Measurements from ENCODE around the gene CD55. TPM values are rescaled to one million over a fixed set of nuclear protein-coding genes. Genes with fewer than 3 reads are reported as not detected.

The CD55 gene
- total and polyA plus RNA-seq, 11 donors: 28.6 to 149 (median 91.2) TPM

DNA sequence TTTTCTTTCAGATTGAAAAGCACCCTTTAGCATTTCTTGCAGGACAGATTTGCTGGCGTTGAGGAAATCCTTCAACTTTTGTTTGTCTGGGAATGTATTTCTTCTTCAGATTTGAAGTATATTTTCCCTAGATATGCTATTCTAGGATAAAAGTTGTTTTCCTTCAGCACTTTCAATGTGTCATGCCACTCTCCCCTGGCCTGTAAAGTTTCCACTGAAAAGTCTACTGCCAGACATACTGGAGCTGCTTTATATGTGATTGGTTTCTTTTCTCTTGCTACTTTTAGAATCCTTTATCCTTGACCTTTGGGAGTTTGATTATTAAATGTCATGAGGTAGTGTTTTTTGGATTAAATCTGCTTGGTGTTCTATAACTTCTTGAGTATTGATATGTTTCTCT lies 44.2 kb upstream of the CD55 start:
- H3K9me3 ChIP-seq: peaks cover 0 to 6% (median 0%) of the 10 kb centered on the region in 12 donors
- intact Hi-C loops (cut with DNase I): no loop called here
- H3K27ac ChIP-seq: peak overlapping the region in 1 of 12 donors; percentile 2
- 52 to 65% (median 55%) methylated on average over 1 of the region's 1 CpG for WGBS, 4 donors
- ATAC-seq (peak in 1 of 4 donors; percentile 56), DNase-seq (no peak)
- peaks cover 0 to 12% (median 4%) of the 10 kb centered on the region in 12 donors for H3K4me1 ChIP-seq
- no peak overlapping the region for H3K4me3 ChIP-seq
- H3K27me3 ChIP-seq: no peaks in the 10 kb centered on the region
- no peaks in the 10 kb centered on the region for H3K36me3 ChIP-seq
- TF ChIP-seq, protein P1, sequence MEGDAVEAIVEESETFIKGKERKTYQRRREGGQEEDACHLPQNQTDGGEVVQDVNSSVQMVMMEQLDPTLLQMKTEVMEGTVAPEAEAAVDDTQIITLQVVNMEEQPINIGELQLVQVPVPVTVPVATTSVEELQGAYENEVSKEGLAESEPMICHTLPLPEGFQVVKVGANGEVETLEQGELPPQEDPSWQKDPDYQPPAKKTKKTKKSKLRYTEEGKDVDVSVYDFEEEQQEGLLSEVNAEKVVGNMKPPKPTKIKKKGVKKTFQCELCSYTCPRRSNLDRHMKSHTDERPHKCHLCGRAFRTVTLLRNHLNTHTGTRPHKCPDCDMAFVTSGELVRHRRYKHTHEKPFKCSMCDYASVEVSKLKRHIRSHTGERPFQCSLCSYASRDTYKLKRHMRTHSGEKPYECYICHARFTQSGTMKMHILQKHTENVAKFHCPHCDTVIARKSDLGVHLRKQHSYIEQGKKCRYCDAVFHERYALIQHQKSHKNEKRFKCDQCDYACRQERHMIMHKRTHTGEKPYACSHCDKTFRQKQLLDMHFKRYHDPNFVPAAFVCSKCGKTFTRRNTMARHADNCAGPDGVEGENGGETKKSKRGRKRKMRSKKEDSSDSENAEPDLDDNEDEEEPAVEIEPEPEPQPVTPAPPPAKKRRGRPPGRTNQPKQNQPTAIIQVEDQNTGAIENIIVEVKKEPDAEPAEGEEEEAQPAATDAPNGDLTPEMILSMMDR (IDR thresholded peaks at IDR 0.05): no peak
- TF ChIP-seq POLR2A (IDR thresholded peaks at IDR 0.05): no peak

- no peaks in the 10 kb centered on the region for H3K36me3 ChIP-seq
These were observed 41.8 kb upstream of the CD55 start for GRCh38 chr1:207279652-207280051.

GRCh38 chr1:207280706-207281105 lies 40.8 kb upstream of the CD55 start:
- Histone ChIP-seq H3K9me3 (no peaks in the 10 kb centered on the region), H3K36me3 (no peaks in the 10 kb centered on the region), H3K4me3 (no peak overlapping the region), H3K27me3 (no peaks in the 10 kb centered on the region), H3K27ac (no peak overlapping the region), H3K4me1 (peaks cover 0 to 29% (median 20%) of the 10 kb centered on the region in 12 donors)
- 97 to 99% (median 98%) methylated on average over 3 of the region's 3 CpGs for WGBS, 4 donors
- no peak for DNase-seq
- ATAC-seq: no peak
- TF ChIP-seq, protein P1 (IDR thresholded peaks at IDR 0.05): no peak
- no peak for TF ChIP-seq POLR2A (IDR thresholded peaks at IDR 0.05)
- intact Hi-C loops (cut with DNase I): no loop called here

More at GRCh38 chr1:207279652-207280051, 41.8 kb upstream of the CD55 start:
- Histone ChIP-seq H3K4me3 (no peak overlapping the region), H3K27ac (no peak overlapping the region), H3K4me1 (peaks cover 0 to 27% (median 20%) of the 10 kb centered on the region in 12 donors), H3K27me3 (no peaks in the 10 kb centered on the region), H3K9me3 (no peaks in the 10 kb centered on the region)
- DNase-seq (no peak), ATAC-seq (peak in 1 of 4 donors; percentile 41)
- TF ChIP-seq, protein P1 (IDR thresholded peaks at IDR 0.05): no peak
- TF ChIP-seq POLR2A (IDR thresholded peaks at IDR 0.05): no peak
- intact Hi-C loops (cut with DNase I): no loop called here
- 87 to 100% (median 99%) methylated on average over 2 of the region's 2 CpGs for WGBS, 4 donors

DNA sequence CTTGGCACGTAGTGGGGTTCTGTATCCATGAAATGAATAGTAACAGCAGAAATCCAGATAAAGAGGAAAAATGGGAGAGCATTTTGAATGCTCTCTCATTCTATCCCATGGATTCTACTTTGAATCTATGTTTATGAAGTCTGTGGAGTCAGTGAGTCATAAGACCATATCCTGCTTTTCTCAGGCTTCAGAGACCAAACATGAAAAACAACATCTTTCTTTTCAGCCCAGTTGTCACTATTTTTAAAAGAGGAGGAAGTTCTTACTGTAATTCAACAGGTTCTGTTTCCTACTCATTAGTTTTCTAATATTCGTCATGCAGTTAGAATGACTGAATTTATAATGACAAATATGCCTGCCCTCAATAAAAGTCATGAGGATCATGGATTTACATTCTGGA lies 39.4 kb upstream of the CD55 start:
- DNase-seq (no peak), ATAC-seq (peak in 1 of 4 donors; percentile 49)
- Histone ChIP-seq H3K4me1 (peaks cover 0 to 31% (median 19%) of the 10 kb centered on the region in 12 donors), H3K36me3 (no peaks in the 10 kb centered on the region), H3K9me3 (no peaks in the 10 kb centered on the region), H3K27me3 (no peaks in the 10 kb centered on the region), H3K27ac (peak overlapping the region in 5 of 12 donors; percentile 24 to 61 (median 51)), H3K4me3 (no peak overlapping the region)
- no peak for TF ChIP-seq POLR2A (IDR thresholded peaks at IDR 0.05)
- TF ChIP-seq, protein P1 (IDR thresholded peaks at IDR 0.05): no peak
- intact Hi-C loops (cut with DNase I): no loop called here
- 48 to 61% (median 52%) methylated on average over 2 of the region's 2 CpGs for WGBS, 4 donors
